OCI-LY3 (cell line): ENCODE results near the gene ACOX3.

Experiments used
- H2AFZ ChIP-seq: fragments of 200-600, 300-600 bp; shearing (Covaris generic); 2 replicates; pipeline ENCODE4 v1.6.0; 2014; ENCODE audit warnings: antibody characterized with exemption, low read depth, low read length
- H3K27ac ChIP-seq: fragments of 200-600, 300-600 bp; sonication (generic); 2 replicates; pipeline ENCODE4 v1.5.1; 2014; ENCODE audit warnings: mild to moderate bottlenecking, low read length, moderate library complexity, mixed read lengths
- H3K27me3 ChIP-seq: fragments of 200-600, 300-600 bp; sonication (generic); 2 replicates; pipeline ENCODE4 v1.6.1; 2014; ENCODE audit warnings: low read depth, low read length, mixed read lengths
- H3K36me3 ChIP-seq: fragments of 200-600, 300-600 bp; sonication (generic); replicated peaks from 2 replicates; pipeline ENCODE3; 2014; ENCODE audit warnings: low read depth, low read length, mixed read lengths
- H3K4me1 ChIP-seq: fragments of 300-600, 200-600 bp; sonication (generic); 2 replicates; pipeline ENCODE4 v1.6.1; 2014; ENCODE audit warnings: low read length, mixed read lengths
- H3K4me2 ChIP-seq: fragments of 200-600, 300-600 bp; sonication (generic); 2 replicates; pipeline ENCODE4 v1.6.1; 2014; ENCODE audit warnings: low read length, mixed read lengths
- H3K4me3 ChIP-seq: fragments of 300-600, 200-600 bp; sonication (generic); 2 replicates; pipeline ENCODE4 v1.5.1; 2014; ENCODE audit warnings: antibody characterized with exemption, mild to moderate bottlenecking, low read length, moderate library complexity
- H3K79me2 ChIP-seq: fragments of 300-600, 200-600 bp; shearing (Covaris generic); 2 replicates; pipeline ENCODE4 v1.6.1; 2014; ENCODE audit warnings: mild to moderate bottlenecking, low read length, mixed read lengths
- H3K9ac ChIP-seq: fragments of 300-600, 200-600 bp; shearing (Covaris generic); 2 replicates; pipeline ENCODE4 v1.6.0; 2014; ENCODE audit warnings: mild to moderate bottlenecking, low read length, moderate library complexity
- H3K9me3 ChIP-seq: fragments of 200-600, 300-600 bp; shearing (Covaris generic); 2 replicates; pipeline ENCODE4 v1.6.1; 2014; ENCODE audit warnings: low read length, mixed read lengths; ENCODE audit not compliant: insufficient read depth
- H4K20me1 ChIP-seq: fragments of 200-600, 300-600 bp; sonication (generic); 2 replicates; pipeline ENCODE4 v1.6.1; 2016; ENCODE audit warnings: low read length, mixed read lengths; ENCODE audit not compliant: insufficient read depth
- EZH2phosphoT487 ChIP-seq: fragments of 200-600 bp; shearing (Covaris generic); IDR thresholded peaks from 2 replicates; pipeline ENCODE4 v1.6.1; 2018; ENCODE audit warnings: antibody characterized with exemption, mixed run types, low read depth
- TF ChIP-seq, protein P1 (sequence below): fragments of 200-600, 300-600 bp; sonication (generic); IDR thresholded peaks from 2 replicates; pipeline ENCODE4 v1.5.1; 2014; ENCODE audit warnings: antibody characterized with exemption, low read length, low read depth

The ACOX3 gene

DNA sequence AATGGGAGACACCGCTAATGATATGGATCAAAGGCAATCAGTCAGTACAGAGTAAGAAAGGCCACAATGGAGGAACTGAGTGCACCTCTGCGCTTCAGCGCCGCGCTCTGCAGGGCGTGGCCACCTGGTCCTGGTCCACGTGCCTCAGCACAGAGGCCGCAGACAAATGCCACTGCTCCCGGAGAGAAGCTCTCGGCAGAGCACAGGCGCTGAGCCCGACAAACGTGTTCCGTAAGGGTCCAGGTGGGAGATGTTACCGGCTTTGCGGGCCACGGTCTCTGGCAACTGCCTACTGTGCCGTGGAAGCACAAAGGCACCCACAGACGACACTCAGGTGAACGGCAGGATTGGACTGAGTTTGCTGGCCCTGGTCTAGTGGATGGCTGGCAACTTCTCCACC, 68.9 kb downstream of the ACOX3 start:
- Histone ChIP-seq H3K4me3 (no peak overlapping the region), H3K79me2 (no peaks in the 10 kb centered on the region), H2AFZ (no peak overlapping the region), H3K27ac (no peak overlapping the region), H3K27me3 (no peaks in the 10 kb centered on the region), H3K4me1 (peaks cover 14% of the 10 kb centered on the region), H4K20me1 (no peaks in the 10 kb centered on the region), H3K9me3 (no peaks in the 10 kb centered on the region), H3K36me3 (no peaks in the 10 kb centered on the region), H3K4me2 (no peak overlapping the region), H3K9ac (no peak overlapping the region)
- TF ChIP-seq, protein P1, sequence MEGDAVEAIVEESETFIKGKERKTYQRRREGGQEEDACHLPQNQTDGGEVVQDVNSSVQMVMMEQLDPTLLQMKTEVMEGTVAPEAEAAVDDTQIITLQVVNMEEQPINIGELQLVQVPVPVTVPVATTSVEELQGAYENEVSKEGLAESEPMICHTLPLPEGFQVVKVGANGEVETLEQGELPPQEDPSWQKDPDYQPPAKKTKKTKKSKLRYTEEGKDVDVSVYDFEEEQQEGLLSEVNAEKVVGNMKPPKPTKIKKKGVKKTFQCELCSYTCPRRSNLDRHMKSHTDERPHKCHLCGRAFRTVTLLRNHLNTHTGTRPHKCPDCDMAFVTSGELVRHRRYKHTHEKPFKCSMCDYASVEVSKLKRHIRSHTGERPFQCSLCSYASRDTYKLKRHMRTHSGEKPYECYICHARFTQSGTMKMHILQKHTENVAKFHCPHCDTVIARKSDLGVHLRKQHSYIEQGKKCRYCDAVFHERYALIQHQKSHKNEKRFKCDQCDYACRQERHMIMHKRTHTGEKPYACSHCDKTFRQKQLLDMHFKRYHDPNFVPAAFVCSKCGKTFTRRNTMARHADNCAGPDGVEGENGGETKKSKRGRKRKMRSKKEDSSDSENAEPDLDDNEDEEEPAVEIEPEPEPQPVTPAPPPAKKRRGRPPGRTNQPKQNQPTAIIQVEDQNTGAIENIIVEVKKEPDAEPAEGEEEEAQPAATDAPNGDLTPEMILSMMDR = no peak
- no peak for TF ChIP-seq EZH2phosphoT487

GRCh38 chr4:8370835-8371595, 69.5 kb downstream of the ACOX3 start:
- Histone ChIP-seq H3K27me3 (no peaks in the 10 kb centered on the region), H3K4me1 (peaks cover 14% of the 10 kb centered on the region), H3K36me3 (no peaks in the 10 kb centered on the region), H3K9me3 (no peaks in the 10 kb centered on the region), H3K4me2 (peak overlapping the region; percentile 24; the same call in 1 of the 2 replicates), H2AFZ (no peak overlapping the region), H3K9ac (no peak overlapping the region), H3K79me2 (no peaks in the 10 kb centered on the region), H3K4me3 (no peak overlapping the region), H3K27ac (no peak overlapping the region), H4K20me1 (no peaks in the 10 kb centered on the region)
- TF ChIP-seq EZH2phosphoT487 = no peak
- TF ChIP-seq, protein P1 = no peak

GRCh38 chr4:8370106-8370787, 70.3 kb downstream of the ACOX3 start:
- no peaks in the 10 kb centered on the region for H3K36me3 ChIP-seq
- no peak for TF ChIP-seq EZH2phosphoT487
- TF ChIP-seq, protein P1 = no peak
- peaks cover 14% of the 10 kb centered on the region for H3K4me1 ChIP-seq
- no peaks in the 10 kb centered on the region for H3K9me3 ChIP-seq
- H3K4me3 ChIP-seq = no peak overlapping the region
- peak overlapping the region; percentile 24; the same call in 1 of the 2 replicates for H3K4me2 ChIP-seq
- no peak overlapping the region for H3K9ac ChIP-seq
- H2AFZ ChIP-seq = no peak overlapping the region
- H3K27ac ChIP-seq = no peak overlapping the region
- H4K20me1 ChIP-seq = no peaks in the 10 kb centered on the region
- H3K79me2 ChIP-seq = no peaks in the 10 kb centered on the region
- no peaks in the 10 kb centered on the region for H3K27me3 ChIP-seq

DNA sequence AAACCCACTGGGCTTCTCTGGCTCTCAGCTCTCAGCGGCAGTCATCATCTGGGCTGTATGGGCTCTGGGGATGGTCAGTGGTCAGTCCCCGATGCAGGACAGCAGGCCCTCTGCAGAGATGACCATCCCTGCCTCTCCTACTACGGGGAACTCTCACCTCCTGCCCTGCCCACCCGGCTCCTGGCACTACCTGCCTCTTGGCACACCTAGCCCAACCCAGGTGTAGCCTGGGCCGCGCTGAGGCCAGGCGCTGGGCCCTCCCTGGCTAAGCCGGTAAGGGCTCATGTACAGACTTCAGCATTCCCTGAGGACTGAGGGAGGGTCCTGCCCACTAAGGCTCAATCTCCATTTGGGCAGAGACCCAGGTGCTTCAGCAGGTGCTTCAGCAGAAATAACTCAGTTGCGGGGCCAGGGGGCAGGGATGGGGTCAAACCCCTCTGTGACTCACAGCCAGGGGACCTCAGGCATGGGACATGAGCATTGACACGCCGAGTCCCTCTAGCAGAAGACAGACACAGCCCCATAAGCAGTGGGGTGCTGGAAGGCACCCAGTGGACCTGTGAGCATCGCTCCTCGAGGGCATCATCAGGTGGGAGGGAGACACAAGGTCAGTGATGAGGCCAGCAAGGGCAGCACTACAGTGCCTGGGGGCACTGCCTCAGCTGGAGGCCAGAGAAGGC, 71.0 kb downstream of the ACOX3 start:
- Histone ChIP-seq H3K4me1 (peaks cover 14% of the 10 kb centered on the region), H3K4me3 (no peak overlapping the region), H3K9ac (no peak overlapping the region), H3K27ac (no peak overlapping the region), H3K79me2 (no peaks in the 10 kb centered on the region), H3K27me3 (no peaks in the 10 kb centered on the region), H2AFZ (no peak overlapping the region), H3K36me3 (no peaks in the 10 kb centered on the region), H3K4me2 (no peak overlapping the region), H3K9me3 (no peaks in the 10 kb centered on the region), H4K20me1 (no peaks in the 10 kb centered on the region)
- TF ChIP-seq, protein P1 = no peak
- no peak for TF ChIP-seq EZH2phosphoT487
